ENCODE measurements around the gene RPE65.

DNA sequence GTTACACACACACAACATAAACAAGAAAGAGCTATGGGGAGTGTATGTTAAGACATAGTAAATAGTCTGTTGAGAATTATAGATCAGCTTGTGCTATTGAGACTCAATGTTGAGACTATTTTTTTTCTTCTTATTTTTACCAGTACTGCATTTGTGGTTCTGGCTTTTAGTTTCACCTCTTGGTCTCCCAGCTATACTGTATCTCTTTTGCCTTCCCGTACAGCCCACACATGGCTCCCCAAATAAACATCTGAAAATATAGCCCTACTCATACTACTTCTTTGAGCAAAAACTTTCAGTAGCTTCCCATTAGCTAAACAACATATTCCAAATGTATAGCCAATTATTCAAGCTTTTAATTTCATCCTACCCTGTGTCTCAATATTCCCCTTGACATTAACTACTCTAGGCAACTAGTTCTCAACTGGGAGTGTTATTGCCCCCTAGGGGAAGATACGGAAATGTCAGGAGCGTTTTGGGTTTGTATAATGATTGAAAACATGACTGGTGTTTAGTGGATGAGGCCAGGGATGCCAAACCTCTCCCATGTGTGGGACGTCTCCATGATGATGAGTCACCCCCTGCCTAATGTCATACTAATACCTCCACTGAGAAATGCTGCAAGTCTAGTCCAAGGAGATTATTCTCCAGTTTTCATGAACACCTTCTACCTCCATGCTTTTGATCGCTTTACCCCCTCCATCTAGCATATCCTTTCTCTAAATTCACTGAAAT, 6.8 kb downstream of the RPE65 start:
- TF ChIP-seq EP300 (IDR thresholded peaks at IDR 0.05), result no peak
- TF ChIP-seq, protein P1, sequence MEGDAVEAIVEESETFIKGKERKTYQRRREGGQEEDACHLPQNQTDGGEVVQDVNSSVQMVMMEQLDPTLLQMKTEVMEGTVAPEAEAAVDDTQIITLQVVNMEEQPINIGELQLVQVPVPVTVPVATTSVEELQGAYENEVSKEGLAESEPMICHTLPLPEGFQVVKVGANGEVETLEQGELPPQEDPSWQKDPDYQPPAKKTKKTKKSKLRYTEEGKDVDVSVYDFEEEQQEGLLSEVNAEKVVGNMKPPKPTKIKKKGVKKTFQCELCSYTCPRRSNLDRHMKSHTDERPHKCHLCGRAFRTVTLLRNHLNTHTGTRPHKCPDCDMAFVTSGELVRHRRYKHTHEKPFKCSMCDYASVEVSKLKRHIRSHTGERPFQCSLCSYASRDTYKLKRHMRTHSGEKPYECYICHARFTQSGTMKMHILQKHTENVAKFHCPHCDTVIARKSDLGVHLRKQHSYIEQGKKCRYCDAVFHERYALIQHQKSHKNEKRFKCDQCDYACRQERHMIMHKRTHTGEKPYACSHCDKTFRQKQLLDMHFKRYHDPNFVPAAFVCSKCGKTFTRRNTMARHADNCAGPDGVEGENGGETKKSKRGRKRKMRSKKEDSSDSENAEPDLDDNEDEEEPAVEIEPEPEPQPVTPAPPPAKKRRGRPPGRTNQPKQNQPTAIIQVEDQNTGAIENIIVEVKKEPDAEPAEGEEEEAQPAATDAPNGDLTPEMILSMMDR (IDR thresholded peaks at IDR 0.05), result peak in 3 of 4 experiments; percentile 8 to 34 (median 10)

All from sigmoid colon (tissue), 4 donors.